ENCODE data around the gene JADE2.

GRCh38 chr5:134614450-134615085, 89.1 kb downstream of the JADE2 start:
- TF ChIP-seq, protein P1, sequence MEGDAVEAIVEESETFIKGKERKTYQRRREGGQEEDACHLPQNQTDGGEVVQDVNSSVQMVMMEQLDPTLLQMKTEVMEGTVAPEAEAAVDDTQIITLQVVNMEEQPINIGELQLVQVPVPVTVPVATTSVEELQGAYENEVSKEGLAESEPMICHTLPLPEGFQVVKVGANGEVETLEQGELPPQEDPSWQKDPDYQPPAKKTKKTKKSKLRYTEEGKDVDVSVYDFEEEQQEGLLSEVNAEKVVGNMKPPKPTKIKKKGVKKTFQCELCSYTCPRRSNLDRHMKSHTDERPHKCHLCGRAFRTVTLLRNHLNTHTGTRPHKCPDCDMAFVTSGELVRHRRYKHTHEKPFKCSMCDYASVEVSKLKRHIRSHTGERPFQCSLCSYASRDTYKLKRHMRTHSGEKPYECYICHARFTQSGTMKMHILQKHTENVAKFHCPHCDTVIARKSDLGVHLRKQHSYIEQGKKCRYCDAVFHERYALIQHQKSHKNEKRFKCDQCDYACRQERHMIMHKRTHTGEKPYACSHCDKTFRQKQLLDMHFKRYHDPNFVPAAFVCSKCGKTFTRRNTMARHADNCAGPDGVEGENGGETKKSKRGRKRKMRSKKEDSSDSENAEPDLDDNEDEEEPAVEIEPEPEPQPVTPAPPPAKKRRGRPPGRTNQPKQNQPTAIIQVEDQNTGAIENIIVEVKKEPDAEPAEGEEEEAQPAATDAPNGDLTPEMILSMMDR (IDR thresholded peaks at IDR 0.05; ENCODE audit: control extremely low read depth in 1 of 3, insufficient read depth in 1 of 3, low read depth in 1 of 3, low read length in 3 of 3): no peak
- TF ChIP-seq EZH2 (IDR thresholded peaks at IDR 0.05; ENCODE audit: low read depth, low read length, severe bottlenecking) (no peak), KDM1A (IDR thresholded peaks at IDR 0.05; ENCODE audit: borderline replicate concordance, low read length) (no peak), EGR1 (IDR thresholded peaks at IDR 0.05; ENCODE audit: borderline replicate concordance, low read depth, low read length) (no peak), MAFK (IDR thresholded peaks at IDR 0.05; ENCODE audit: low read depth, low read length) (no peak), CHD2 (IDR thresholded peaks at IDR 0.05; ENCODE audit: low read length) (no peak)
- TF ChIP-seq, protein P2, sequence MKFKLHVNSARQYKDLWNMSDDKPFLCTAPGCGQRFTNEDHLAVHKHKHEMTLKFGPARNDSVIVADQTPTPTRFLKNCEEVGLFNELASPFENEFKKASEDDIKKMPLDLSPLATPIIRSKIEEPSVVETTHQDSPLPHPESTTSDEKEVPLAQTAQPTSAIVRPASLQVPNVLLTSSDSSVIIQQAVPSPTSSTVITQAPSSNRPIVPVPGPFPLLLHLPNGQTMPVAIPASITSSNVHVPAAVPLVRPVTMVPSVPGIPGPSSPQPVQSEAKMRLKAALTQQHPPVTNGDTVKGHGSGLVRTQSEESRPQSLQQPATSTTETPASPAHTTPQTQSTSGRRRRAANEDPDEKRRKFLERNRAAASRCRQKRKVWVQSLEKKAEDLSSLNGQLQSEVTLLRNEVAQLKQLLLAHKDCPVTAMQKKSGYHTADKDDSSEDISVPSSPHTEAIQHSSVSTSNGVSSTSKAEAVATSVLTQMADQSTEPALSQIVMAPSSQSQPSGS (IDR thresholded peaks at IDR 0.05; ENCODE audit: low read length): no peak

Measured in H1 (cell line).